Right lobe of liver (tissue), 4 donors: ENCODE data around the gene MB21D2.

ENCODE experiments used
- CTCF ChIP-seq, 4 donors: fragments of 200-600 bp in 3 of 4; fragments of 450-650 bp in 1 of 4; IDR thresholded peaks; one replicate each; pipeline versions ENCODE4 v1.5.1 to v1.8.0; 2016 to 2022; ENCODE audit warnings: antibody characterized with exemption in 4 of 4, mild to moderate bottlenecking in 2 of 4
- POLR2A ChIP-seq: fragments of 450-650 bp; IDR thresholded peaks from one replicate; pipeline ENCODE4 v1.6.1; 2017; ENCODE audit warnings: antibody characterized with exemption, mild to moderate bottlenecking
- donor health status: DM: no; HTN: no; CAD: no.
- donor health status: DM: no; HTN: no; CAD: no.
- donor health status: DM: no; HTN: yes; CAD: no.

- TF ChIP-seq CTCF (IDR thresholded peaks at IDR 0.05), result no peak
- TF ChIP-seq POLR2A, result no peak
Observed at GRCh38 chr3:192817053-192817452, 100.6 kb downstream of the MB21D2 start.
